NOMO-1 treated with DMSO at 0.1 percent for 48 hours (cell line): ENCODE measurements around the gene NUMB.

Experiments
- DNase-seq: peaks from one replicate; lab custom pipeline; 2025; ENCODE audit not compliant: unreplicated experiment; lab: John Stamatoyannopoulos, UW

The NUMB gene

GRCh38 chr14:73262427-73263183, 195.7 kb downstream of the NUMB start:
- no peak for DNase-seq

- DNase-seq: no peak
Observed at GRCh38 chr14:73261520-73262426, 196.6 kb downstream of the NUMB start.

- DNase-seq: no peak
Observed at GRCh38 chr14:73261075-73261474, 197.3 kb downstream of the NUMB start.

DNA sequence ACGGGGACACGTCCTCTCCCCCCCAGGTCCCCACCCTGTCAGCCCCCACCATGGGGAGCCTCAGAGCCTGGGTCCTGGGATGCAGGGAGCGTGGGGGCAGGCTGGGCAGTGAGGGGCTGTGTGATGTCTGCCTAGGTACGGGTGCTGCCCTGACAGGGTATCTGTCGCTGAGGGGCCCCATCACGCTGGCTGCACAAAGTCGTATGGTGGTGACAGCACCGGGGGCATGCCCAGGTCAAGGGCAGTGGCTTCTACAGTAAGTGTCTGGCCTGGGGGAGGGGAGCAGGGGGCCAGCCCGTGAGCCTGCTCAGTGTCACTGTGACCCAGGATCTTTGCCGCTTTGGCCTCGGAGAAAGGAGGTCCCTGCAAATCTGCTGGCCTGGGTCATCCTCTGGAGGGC, 197.8 kb downstream of the NUMB start:
- no peak for DNase-seq

DNA sequence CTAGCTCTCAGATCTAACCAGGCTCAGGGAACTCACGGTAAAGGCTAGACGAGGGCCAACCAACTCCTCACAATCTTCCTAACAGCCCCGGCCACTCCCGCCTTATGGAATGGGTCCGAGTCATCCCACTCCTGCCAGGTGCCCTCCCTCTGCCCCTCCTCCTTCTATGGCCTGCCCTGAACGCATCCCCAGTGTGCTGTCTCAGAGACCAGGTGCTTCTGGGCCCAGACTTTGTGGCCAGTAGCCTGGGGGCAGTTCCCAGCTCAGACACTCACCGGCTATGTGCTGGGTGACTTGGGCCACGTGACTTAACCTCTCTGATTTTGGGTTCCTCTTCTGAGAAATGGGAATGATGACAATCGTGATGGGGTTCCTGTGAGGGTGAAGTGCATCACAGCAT, 198.5 kb downstream of the NUMB start:
- no peak for DNase-seq

DNA sequence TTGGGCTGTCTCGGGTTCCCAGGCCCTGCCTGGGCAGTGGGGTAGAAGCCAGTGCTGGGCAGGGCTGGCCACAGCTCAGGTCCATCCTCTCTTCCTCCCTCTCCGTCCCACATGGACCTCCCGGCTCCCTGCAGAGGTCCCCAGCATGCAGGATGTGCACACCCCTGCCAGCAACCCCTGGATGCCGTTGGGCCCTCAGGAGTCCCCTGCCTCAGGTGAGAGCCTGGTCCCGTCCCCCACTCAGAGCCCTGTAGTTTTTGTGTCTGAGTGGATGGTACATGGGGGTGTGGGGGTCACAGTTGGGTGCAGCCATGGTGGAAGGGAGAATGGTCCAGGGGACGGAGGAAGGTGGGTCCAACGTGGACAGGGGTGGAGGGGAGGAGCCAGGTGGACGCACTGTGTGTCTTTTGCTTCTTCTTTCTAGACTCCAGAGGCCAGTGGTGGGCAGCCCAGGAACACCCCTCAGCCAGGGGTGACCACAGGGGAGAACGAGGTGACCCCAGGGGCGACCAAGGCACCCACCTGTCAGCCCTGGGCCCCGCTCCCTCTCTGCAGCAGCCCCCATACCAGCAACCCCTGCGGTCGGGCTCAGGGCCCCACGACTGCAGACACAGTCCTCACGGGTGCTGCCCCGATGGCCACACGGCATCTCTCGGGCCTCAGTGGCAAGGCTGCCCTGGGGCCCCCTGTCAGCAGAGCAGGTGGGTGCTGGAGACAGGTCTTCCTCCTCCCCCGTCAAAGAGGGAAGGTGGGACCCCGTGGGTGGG, 199.3 kb downstream of the NUMB start:
- no peak for DNase-seq

DNA sequence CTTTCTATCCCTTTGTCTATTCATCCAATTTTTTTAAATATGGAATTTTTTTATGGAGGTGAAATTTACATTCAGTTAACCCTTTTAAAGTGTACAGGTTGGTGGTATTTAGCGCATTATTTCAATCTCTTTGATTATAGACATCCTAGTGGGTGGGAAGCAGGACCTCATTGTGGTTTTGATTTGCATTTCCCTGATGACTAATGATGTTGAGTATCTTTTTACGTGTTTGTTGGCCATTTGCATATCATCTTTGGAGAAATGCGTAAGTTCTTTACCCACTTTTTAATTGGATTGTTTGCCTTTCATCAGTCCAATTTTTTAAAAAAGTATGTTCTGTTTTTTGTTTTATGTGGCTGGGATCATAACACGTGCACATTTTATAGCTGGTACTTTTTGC, 200.3 kb downstream of the NUMB start:
- no peak for DNase-seq

- DNase-seq: no peak
Observed at GRCh38 chr14:73255693-73256225, 202.6 kb downstream of the NUMB start.

DNA sequence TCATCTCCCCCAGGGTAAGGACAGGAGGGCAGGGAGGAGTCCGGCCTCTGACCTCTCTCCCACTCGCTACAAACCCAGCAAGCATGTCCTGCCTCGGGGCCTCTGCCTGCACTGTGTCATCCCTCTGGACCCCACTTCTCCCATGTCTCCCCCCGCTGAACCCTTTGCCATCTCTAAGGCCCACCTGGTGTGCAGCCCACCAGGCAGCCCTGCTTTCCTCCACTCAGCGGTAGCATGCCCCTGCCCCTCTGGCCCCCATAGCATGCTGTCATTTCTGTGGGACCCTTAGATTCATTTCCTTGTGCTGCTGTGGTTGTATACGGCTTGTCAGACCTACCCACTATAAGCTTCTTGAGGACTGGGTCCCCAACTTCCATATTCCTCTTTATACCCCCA, 203.3 kb downstream of the NUMB start:
- no peak for DNase-seq

GRCh38 chr14:73254247-73255004, 203.9 kb downstream of the NUMB start:
- DNase-seq: no peak

GRCh38 chr14:73253721-73254120, 204.6 kb downstream of the NUMB start:
- no peak for DNase-seq

GRCh38 chr14:73253323-73253610, 205.1 kb downstream of the NUMB start:
- DNase-seq: no peak

GRCh38 chr14:73252491-73253322, 205.6 kb downstream of the NUMB start:
- no peak for DNase-seq

- DNase-seq: no peak
Observed at GRCh38 chr14:73251516-73252215, 206.7 kb downstream of the NUMB start.

GRCh38 chr14:73250781-73251500, 207.4 kb downstream of the NUMB start:
- no peak for DNase-seq

- no peak for DNase-seq
Observed at GRCh38 chr14:73250317-73250713, 208.0 kb downstream of the NUMB start.

GRCh38 chr14:73249564-73250316, 208.6 kb downstream of the NUMB start:
- DNase-seq: no peak

GRCh38 chr14:73249108-73249507, 209.2 kb downstream of the NUMB start:
- DNase-seq: no peak
